Motor neuron (in vitro differentiated cells): ENCODE measurements around the gene DGKQ. TPM values are rescaled to one million over a fixed set of nuclear protein-coding genes. Genes with fewer than 3 reads are reported as not detected.
"Not testable (repeated sequence)": the region's sequence is repeated elsewhere in the genome, so short reads cannot be mapped to it uniquely, and the experiment has no call there.

Experiments
- ATAC-seq, 8 experiments: fragments of 200-7000 bp; cut with Tn5 transposase; replicated peaks in 6 of 8; 2 replicates each; pipeline ENCODE4 v1.8.0; 2021; ENCODE audit warnings: mild to moderate bottlenecking in 8 of 8, moderate library complexity in 8 of 8
- H3K27ac ChIP-seq, 2 donors: fragments of 250-450 bp; sonication (Bioruptor Pico); 2 replicates each; pipeline ENCODE4 v1.9.0; 2021; ENCODE audit warnings: antibody characterized with exemption in 2 of 2, mild to moderate bottlenecking in 2 of 2, moderate library complexity in 1 of 2
- H3K4me1 ChIP-seq, 2 donors: fragments of 250-450 bp; sonication (Bioruptor Pico); replicated peaks in 1 of 2; 2 replicates each; pipeline ENCODE4 v1.6.1; 2021; ENCODE audit warnings: antibody characterized with exemption in 2 of 2, mild to moderate bottlenecking in 2 of 2, moderate library complexity in 1 of 2
- H3K4me3 ChIP-seq, 5 donors: fragments of 250-450 bp; sonication (Bioruptor Pico); 2 replicates each; pipeline ENCODE4 v1.9.0; 2021; ENCODE audit warnings: antibody characterized with exemption in 5 of 5, mild to moderate bottlenecking in 5 of 5, moderate library complexity in 4 of 5
- WGBS, 10 experiments: fragments of 450-650 bp; shearing (Covaris generic); methylation state at CpG; one replicate each; pipeline ENCODE4 v1.0.0; 2022; 5-methylcytosine and 5-hydroxymethylcytosine counted together
- in situ Hi-C, 9 experiments: fragments of 400-800 bp; cut with MboI; loops; one replicate each; pipeline ENCODE4 v1.15.0; 2021; ENCODE audit warnings: low sequenced_read_pairs in 9 of 9, low pct_unique_long_range_greater_than_20kb in 2 of 9; ENCODE audit not compliant: unreplicated experiment in 9 of 9
- total RNA-seq, 8 experiments: library from RNA; unstranded; fragments of 300-600 nt; gene quantifications; 2 replicates each; pipeline versions ENCODE4 v1.2.3 to v1.2.4, GENCODE V29; 2022

Gene DGKQ
- total RNA-seq, 8 experiments from 2014 or later: 2.9 to 11.7 (median 6.7) TPM

GRCh38 chr4:987624-988513, 14.5 kb upstream of the DGKQ start:
- Histone ChIP-seq H3K27ac (no peak overlapping the region), H3K4me3 (peak overlapping the region; percentile 47 to 98 (median 71)), H3K4me1 (peaks cover 4 to 7% of the 10 kb centered on the region in 2 donors)
- in situ Hi-C loops: no loop called here
- no peak for ATAC-seq
- 20 to 100% (median 48%) methylated on average over 1 to 11 of the region's 37 CpGs; no CpG with 5 or more reads in 6 of the 10 experiments for WGBS, 10 experiments

GRCh38 chr4:986879-987623, 13.7 kb upstream of the DGKQ start, which contains the start of gene IDUA:
IDUA (plus strand) TSS chr4:987044; CDS start chr4:987085, 41 bp downstream.
- Histone ChIP-seq H3K27ac (no peak within 1 kb of the TSS), H3K4me3 (peak within 1 kb of the TSS; percentile 47 to 98 (median 71)), H3K4me1 (peaks cover 0 to 7% of the 10 kb centered on the region in 2 donors)
- 0% methylated on average over 1 of the region's 69 CpGs; no CpG with 5 or more reads in 9 of the 10 experiments for WGBS, 10 experiments
- in situ Hi-C loops: no loop called here
- ATAC-seq: peak; percentile 74 to 92 (median 88)

- H3K4me1 ChIP-seq: peaks cover 0 to 7% of the 10 kb centered on the region in 2 donors
- peak in 5 of 8 experiments; percentile 17 to 36 (median 30) for ATAC-seq
- H3K27ac ChIP-seq: no peak overlapping the region
- H3K4me3 ChIP-seq: peak overlapping the region; percentile 47 to 98 (median 71)
- in situ Hi-C loops: no loop called here
- 0 to 40% (median 20%) methylated on average over 1 to 8 of the region's 14 CpGs; no CpG with 5 or more reads in 3 of the 10 experiments for WGBS, 10 experiments
Observed at GRCh38 chr4:986428-986878, 13.1 kb upstream of the DGKQ start.

- WGBS, 10 experiments: 39 to 77% (median 64%) methylated on average over 2 to 10 of the region's 23 CpGs
- no peak overlapping the region for H3K27ac ChIP-seq
- H3K4me3 ChIP-seq: no peak overlapping the region
- ATAC-seq: peak in 3 of 8 experiments; percentile 52 to 65 (median 55)
- in situ Hi-C loops: no loop called here
- H3K4me1 ChIP-seq: peaks cover 0 to 7% of the 10 kb centered on the region in 2 donors
Observed at GRCh38 chr4:985123-985830, 11.9 kb upstream of the DGKQ start.

GRCh38 chr4:984336-985054, 11.1 kb upstream of the DGKQ start:
- no peak overlapping the region for H3K27ac ChIP-seq
- 32 to 93% (median 66%) methylated on average over 1 to 13 of the region's 15 CpGs for WGBS, 10 experiments
- H3K4me1 ChIP-seq: peaks cover 0 to 7% of the 10 kb centered on the region in 2 donors
- no peak overlapping the region for H3K4me3 ChIP-seq
- ATAC-seq: no peak
- in situ Hi-C loops: no loop called here

- Histone ChIP-seq H3K4me1 (peaks cover 0 to 7% of the 10 kb centered on the region in 2 donors), H3K27ac (no peak overlapping the region), H3K4me3 (no peak overlapping the region)
- 74 to 93% (median 87%) methylated on average over 3 to 12 of the region's 15 CpGs; no CpG with 5 or more reads in 4 of the 10 experiments for WGBS, 10 experiments
- in situ Hi-C loops: no loop called here
- ATAC-seq: no peak
Observed at GRCh38 chr4:982814-983213, 9.4 kb upstream of the DGKQ start.

GRCh38 chr4:982291-982690, 8.9 kb upstream of the DGKQ start:
- in situ Hi-C loops: no loop called here
- 83 to 94% (median 90%) methylated on average over 3 to 6 of the region's 17 CpGs; no CpG with 5 or more reads in 6 of the 10 experiments for WGBS, 10 experiments
- no peak for ATAC-seq
- Histone ChIP-seq H3K27ac (no peak overlapping the region), H3K4me3 (no peak overlapping the region), H3K4me1 (peaks cover 0 to 7% of the 10 kb centered on the region in 2 donors)

GRCh38 chr4:978957-979701, 5.8 kb upstream of the DGKQ start:
- WGBS, 10 experiments: 25 to 100% (median 57%) methylated on average over 1 to 14 of the region's 20 CpGs
- H3K27ac ChIP-seq: no peak overlapping the region
- no peaks in the 10 kb centered on the region for H3K4me1 ChIP-seq
- in situ Hi-C loops: no loop called here
- H3K4me3 ChIP-seq: no peak overlapping the region
- peak in 4 of 8 experiments; percentile 55 to 81 (median 60) for ATAC-seq

- peaks cover 10 to 12% of the 10 kb centered on the region in 2 donors for H3K4me1 ChIP-seq
- in situ Hi-C loops, H3K4me3 ChIP-seq, ATAC-seq, H3K27ac ChIP-seq: not testable (repeated sequence)
- no CpG with 5 or more reads among the region's 25 CpGs for WGBS, 10 experiments
Observed at GRCh38 chr4:976016-976415, 2.6 kb upstream of the DGKQ start.

- Histone ChIP-seq H3K4me1 (peaks cover 10 to 12% of the 10 kb centered on the region in 2 donors), H3K4me3 (no peak overlapping the region), H3K27ac (no peak overlapping the region)
- 73 to 100% methylated on average over 1 to 2 of the region's 9 CpGs; no CpG with 5 or more reads in 8 of the 10 experiments for WGBS, 10 experiments
- in situ Hi-C loops: no loop called here
- no peak for ATAC-seq
Observed at GRCh38 chr4:974668-975067, 1.3 kb upstream of the DGKQ start.

GRCh38 chr4:972651-973424, 531 bp downstream of the DGKQ start:
- in situ Hi-C loops: no loop called here
- H3K27ac ChIP-seq: no peak overlapping the region
- peak overlapping the region; percentile 53 to 94 (median 60) for H3K4me3 ChIP-seq
- H3K4me1 ChIP-seq: peaks cover 10 to 13% of the 10 kb centered on the region in 2 donors
- peak; percentile 41 to 65 (median 55) for ATAC-seq
- 0% methylated on average over 1 of the region's 65 CpGs; no CpG with 5 or more reads in 9 of the 10 experiments for WGBS, 10 experiments
